ENCODE measurements around the gene CCR1.
A peak's percentile ranks its signal among the peaks of the same experiment; 100 is the strongest.

CCR1 gene

GRCh38 chr3:46218196-46218709 is 10.1 kb upstream of the CCR1 start:
- no peaks in the 10 kb centered on the region for H3K27me3 ChIP-seq (replicated peaks)
- in situ Hi-C loops (cut with HindIII; ENCODE audit: low pct_ligation_motif_present, low sequenced_read_pairs), result no loop called here
- H3K36me3 ChIP-seq (replicated peaks), result no peaks in the 10 kb centered on the region
- H3K27ac ChIP-seq, result no peak overlapping the region
- no peak for DNase-seq
- TF ChIP-seq, protein P1, sequence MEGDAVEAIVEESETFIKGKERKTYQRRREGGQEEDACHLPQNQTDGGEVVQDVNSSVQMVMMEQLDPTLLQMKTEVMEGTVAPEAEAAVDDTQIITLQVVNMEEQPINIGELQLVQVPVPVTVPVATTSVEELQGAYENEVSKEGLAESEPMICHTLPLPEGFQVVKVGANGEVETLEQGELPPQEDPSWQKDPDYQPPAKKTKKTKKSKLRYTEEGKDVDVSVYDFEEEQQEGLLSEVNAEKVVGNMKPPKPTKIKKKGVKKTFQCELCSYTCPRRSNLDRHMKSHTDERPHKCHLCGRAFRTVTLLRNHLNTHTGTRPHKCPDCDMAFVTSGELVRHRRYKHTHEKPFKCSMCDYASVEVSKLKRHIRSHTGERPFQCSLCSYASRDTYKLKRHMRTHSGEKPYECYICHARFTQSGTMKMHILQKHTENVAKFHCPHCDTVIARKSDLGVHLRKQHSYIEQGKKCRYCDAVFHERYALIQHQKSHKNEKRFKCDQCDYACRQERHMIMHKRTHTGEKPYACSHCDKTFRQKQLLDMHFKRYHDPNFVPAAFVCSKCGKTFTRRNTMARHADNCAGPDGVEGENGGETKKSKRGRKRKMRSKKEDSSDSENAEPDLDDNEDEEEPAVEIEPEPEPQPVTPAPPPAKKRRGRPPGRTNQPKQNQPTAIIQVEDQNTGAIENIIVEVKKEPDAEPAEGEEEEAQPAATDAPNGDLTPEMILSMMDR (IDR thresholded peaks at IDR 0.05; ENCODE audit: low read depth, low read length, missing control alignments), result no peak
- no peak overlapping the region for H3K4me3 ChIP-seq (ENCODE audit: low read depth, low read length)

GRCh38 chr3:46215810-46216414 is 7.8 kb upstream of the CCR1 start:
- peak; percentile 4 for DNase-seq
- Histone ChIP-seq H3K36me3 (replicated peaks) (no peaks in the 10 kb centered on the region), H3K27ac (no peak overlapping the region), H3K4me3 (ENCODE audit: low read depth, low read length) (no peak overlapping the region), H3K27me3 (replicated peaks) (peaks cover 3% of the 10 kb centered on the region)
- TF ChIP-seq, protein P1 (IDR thresholded peaks at IDR 0.05; ENCODE audit: low read depth, low read length, missing control alignments), result no peak
- in situ Hi-C loops (cut with HindIII; ENCODE audit: low pct_ligation_motif_present, low sequenced_read_pairs), result no loop called here

DNA sequence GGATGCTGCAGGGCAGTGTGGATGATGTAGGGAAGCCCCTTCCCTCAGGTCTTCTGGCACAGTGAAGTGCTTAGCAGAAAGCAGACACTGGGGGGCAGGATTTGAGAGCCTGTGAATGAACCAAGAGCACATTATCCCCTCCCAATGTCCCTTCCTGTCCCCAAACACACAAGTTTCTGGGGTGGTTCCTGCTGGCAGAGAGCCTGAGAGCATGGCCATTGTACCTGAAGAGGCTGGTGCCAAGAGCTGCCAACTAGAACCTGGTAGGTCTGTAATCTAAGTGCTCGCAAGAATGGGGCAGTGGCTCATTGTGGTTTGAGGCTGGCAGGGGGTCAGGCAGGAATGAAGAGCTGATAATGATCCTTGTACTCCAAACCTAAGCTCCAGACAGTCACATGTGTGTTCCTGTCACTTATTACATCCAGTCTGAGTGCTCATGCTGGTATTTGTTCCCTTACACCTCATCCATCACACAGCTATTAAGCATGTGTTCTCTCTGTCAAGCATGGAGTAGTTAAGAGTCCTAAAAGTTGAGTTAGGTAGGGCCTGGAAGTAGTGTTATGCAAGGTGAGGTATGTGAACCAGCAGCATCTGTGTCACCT is 6.7 kb upstream of the CCR1 start:
- Histone ChIP-seq H3K27ac (no peak overlapping the region), H3K4me3 (ENCODE audit: low read depth, low read length) (no peak overlapping the region), H3K27me3 (replicated peaks) (peaks cover 3% of the 10 kb centered on the region), H3K36me3 (replicated peaks) (no peaks in the 10 kb centered on the region)
- in situ Hi-C loops (cut with HindIII; ENCODE audit: low pct_ligation_motif_present, low sequenced_read_pairs), result no loop called here
- no peak for DNase-seq
- TF ChIP-seq, protein P1 (IDR thresholded peaks at IDR 0.05; ENCODE audit: low read depth, low read length, missing control alignments), result peak; percentile 62

DNA sequence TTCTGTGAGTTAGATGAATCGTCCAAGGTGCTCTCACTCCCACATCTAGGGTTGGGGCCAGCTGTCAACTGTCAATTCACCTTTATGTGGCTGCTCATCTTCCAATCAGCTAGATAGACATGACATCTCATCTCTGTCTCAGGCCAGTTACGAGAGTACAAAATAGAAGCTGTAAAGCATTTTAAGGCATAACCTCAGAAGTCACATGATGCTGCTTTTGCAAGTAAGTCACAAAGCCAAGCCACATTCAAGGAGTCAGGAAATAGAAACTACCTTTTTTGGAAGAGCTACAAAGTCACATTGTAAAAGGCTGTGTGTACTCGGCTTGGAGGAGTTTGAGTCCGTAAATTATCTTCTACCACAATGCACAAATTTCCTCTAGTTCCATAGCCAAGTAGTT is 5.1 kb upstream of the CCR1 start:
- no peak overlapping the region for H3K4me3 ChIP-seq (ENCODE audit: low read depth, low read length)
- TF ChIP-seq, protein P1 (IDR thresholded peaks at IDR 0.05; ENCODE audit: low read depth, low read length, missing control alignments), result no peak
- no peak for DNase-seq
- in situ Hi-C loops (cut with HindIII; ENCODE audit: low pct_ligation_motif_present, low sequenced_read_pairs), result no loop called here
- H3K27me3 ChIP-seq (replicated peaks), result peaks cover 3% of the 10 kb centered on the region
- no peaks in the 10 kb centered on the region for H3K36me3 ChIP-seq (replicated peaks)
- H3K27ac ChIP-seq, result no peak overlapping the region

DNA sequence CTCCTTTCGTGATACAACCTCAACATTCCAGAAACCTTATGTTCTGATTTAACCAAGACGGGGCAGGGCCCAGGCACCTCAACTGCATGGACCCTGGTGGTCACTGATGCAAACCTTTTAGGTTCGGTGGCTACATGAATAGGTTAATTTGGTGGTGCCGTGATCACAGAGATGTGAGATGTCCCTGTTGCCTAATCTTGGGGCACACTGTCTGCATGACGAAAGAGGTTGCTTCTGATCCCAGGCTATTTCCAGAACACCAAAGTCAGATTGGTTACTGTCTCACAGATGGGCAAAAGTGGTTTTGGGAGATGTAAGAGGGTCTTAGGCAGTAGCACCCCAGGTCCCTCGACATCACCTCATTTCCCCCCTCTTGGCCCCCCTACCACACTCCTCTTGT is 4.0 kb upstream of the CCR1 start:
- H3K36me3 ChIP-seq (replicated peaks), result no peaks in the 10 kb centered on the region
- no peak for DNase-seq
- no peak overlapping the region for H3K4me3 ChIP-seq (ENCODE audit: low read depth, low read length)
- in situ Hi-C loops (cut with HindIII; ENCODE audit: low pct_ligation_motif_present, low sequenced_read_pairs), result no loop called here
- H3K27ac ChIP-seq, result no peak overlapping the region
- H3K27me3 ChIP-seq (replicated peaks), result peaks cover 3% of the 10 kb centered on the region
- TF ChIP-seq, protein P1 (IDR thresholded peaks at IDR 0.05; ENCODE audit: low read depth, low read length, missing control alignments), result no peak
